Gastrocnemius medialis (tissue), 4 donors: ENCODE results near the gene PRKCZ.
A peak's percentile ranks its signal among the peaks of the same experiment; 100 is the strongest.

Source experiments
- POLR2A ChIP-seq, 2 donors: fragments of 450-650 bp; IDR thresholded peaks; one replicate each; pipeline ENCODE4 v1.6.1; 2017; ENCODE audit warnings: antibody characterized with exemption in 2 of 2, mild to moderate bottlenecking in 2 of 2, moderate library complexity in 2 of 2
- TF ChIP-seq, protein P1 (sequence below), 5 experiments: fragments of 450-650 bp in 3 of 5; fragments of 200-600 bp in 2 of 5; sonication (generic) in 2 of 5; IDR thresholded peaks in 4 of 5; conservative IDR thresholded peaks in 1 of 5; 1 replicate in 4 of 5; 2 replicates in 1 of 5; pipeline ENCODE4 v1.5.1; 2016 to 2019; ENCODE audit warnings: antibody characterized with exemption in 5 of 5, mild to moderate bottlenecking in 3 of 5, moderate library complexity in 3 of 5

GRCh38 chr1:2205191-2205952, 155.2 kb downstream of the PRKCZ start:
- TF ChIP-seq, protein P1, sequence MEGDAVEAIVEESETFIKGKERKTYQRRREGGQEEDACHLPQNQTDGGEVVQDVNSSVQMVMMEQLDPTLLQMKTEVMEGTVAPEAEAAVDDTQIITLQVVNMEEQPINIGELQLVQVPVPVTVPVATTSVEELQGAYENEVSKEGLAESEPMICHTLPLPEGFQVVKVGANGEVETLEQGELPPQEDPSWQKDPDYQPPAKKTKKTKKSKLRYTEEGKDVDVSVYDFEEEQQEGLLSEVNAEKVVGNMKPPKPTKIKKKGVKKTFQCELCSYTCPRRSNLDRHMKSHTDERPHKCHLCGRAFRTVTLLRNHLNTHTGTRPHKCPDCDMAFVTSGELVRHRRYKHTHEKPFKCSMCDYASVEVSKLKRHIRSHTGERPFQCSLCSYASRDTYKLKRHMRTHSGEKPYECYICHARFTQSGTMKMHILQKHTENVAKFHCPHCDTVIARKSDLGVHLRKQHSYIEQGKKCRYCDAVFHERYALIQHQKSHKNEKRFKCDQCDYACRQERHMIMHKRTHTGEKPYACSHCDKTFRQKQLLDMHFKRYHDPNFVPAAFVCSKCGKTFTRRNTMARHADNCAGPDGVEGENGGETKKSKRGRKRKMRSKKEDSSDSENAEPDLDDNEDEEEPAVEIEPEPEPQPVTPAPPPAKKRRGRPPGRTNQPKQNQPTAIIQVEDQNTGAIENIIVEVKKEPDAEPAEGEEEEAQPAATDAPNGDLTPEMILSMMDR (IDR thresholded peaks at IDR 0.05 in 4 of 5, conservative IDR thresholded peaks at IDR 0.05 in 1 of 5) = peak in 3 of 5 experiments; percentile 17 to 35 (median 34)
- peak; percentile 37 to 44 for TF ChIP-seq POLR2A (IDR thresholded peaks at IDR 0.05)
